HG02884 (cell line): ENCODE results near the gene BAZ1B.
A peak's percentile ranks its signal among the peaks of the same experiment; 100 is the strongest.
"Not testable (repeated sequence)": the region's sequence is repeated elsewhere in the genome, so short reads cannot be mapped to it uniquely, and the experiment has no call there.

ENCODE experiments used
- ATAC-seq: cut with Tn5 transposase; IDR thresholded peaks from one replicate; pipeline ENCODE4 v1.9.1; 2021; ENCODE audit warnings: mild to moderate bottlenecking, moderate library complexity; ENCODE audit not compliant: unreplicated experiment

Gene BAZ1B

GRCh38 chr7:73522105-73522872 is at the start of gene BAZ1B:
BAZ1B (minus strand) TSS chr7:73522293; CDS start chr7:73521933, 360 bp downstream.
- ATAC-seq = peak; percentile 80

- ATAC-seq = no peak
Measured at GRCh38 chr7:73570977-73571376, 48.9 kb upstream of the BAZ1B start.

- no peak for ATAC-seq
Measured at GRCh38 chr7:73570521-73570920, 48.4 kb upstream of the BAZ1B start.

GRCh38 chr7:73569042-73569608 is 47.0 kb upstream of the BAZ1B start:
- ATAC-seq = no peak

GRCh38 chr7:73567846-73568685 is 46.0 kb upstream of the BAZ1B start:
- ATAC-seq = no peak

GRCh38 chr7:73567140-73567539 is 45.0 kb upstream of the BAZ1B start:
- ATAC-seq = no peak

GRCh38 chr7:73566431-73566830 is 44.3 kb upstream of the BAZ1B start:
- ATAC-seq = not testable (repeated sequence)

GRCh38 chr7:73565675-73566340 is 43.7 kb upstream of the BAZ1B start:
- ATAC-seq = no peak

GRCh38 chr7:73560109-73560835 is 38.2 kb upstream of the BAZ1B start:
- ATAC-seq = peak; percentile 28

- peak; percentile 37 for ATAC-seq
Measured at GRCh38 chr7:73557397-73558257, 35.5 kb upstream of the BAZ1B start, which contains the start of gene BCL7B. BCL7B (minus strand) TSS chr7:73557690; CDS start chr7:73557578, 112 bp downstream.

- peak; percentile 75 for ATAC-seq
Measured at GRCh38 chr7:73557108-73557396, 35.0 kb upstream of the BAZ1B start.

- no peak for ATAC-seq
Measured at GRCh38 chr7:73556208-73557107, 34.4 kb upstream of the BAZ1B start.

- ATAC-seq = no peak
Measured at GRCh38 chr7:73555411-73555982, 33.4 kb upstream of the BAZ1B start.

GRCh38 chr7:73550093-73550492 is 28.0 kb upstream of the BAZ1B start:
- not testable (repeated sequence) for ATAC-seq

GRCh38 chr7:73549176-73549575 is 27.1 kb upstream of the BAZ1B start:
- no peak for ATAC-seq

- no peak for ATAC-seq
Measured at GRCh38 chr7:73547841-73548240, 25.7 kb upstream of the BAZ1B start.

GRCh38 chr7:73544678-73545077 is 22.6 kb upstream of the BAZ1B start:
- no peak for ATAC-seq

GRCh38 chr7:73541722-73542121 is 19.6 kb upstream of the BAZ1B start:
- ATAC-seq = no peak
